ENCODE results near the gene DRD3. TPM values are rescaled to one million over a fixed set of nuclear protein-coding genes. Genes with fewer than 3 reads are reported as not detected.
A peak's percentile ranks its signal among the peaks of the same experiment; 100 is the strongest.

DRD3 gene
- total and polyA plus RNA-seq, 4 donors: not detected

- no peak for ATAC-seq (ENCODE audit: low FRiP score)
- 11 to 13% methylated on average over 2 of the region's 2 CpGs for WGBS, 2 donors
Observed at GRCh38 chr3:114168150-114168549, 10.7 kb downstream of the DRD3 start.

GRCh38 chr3:114157321-114157720, 21.5 kb downstream of the DRD3 start:
- Histone ChIP-seq H3K9me3 (ENCODE audit: control insufficient read depth, low read length) (no peaks in the 10 kb centered on the region), H3K4me3 (ENCODE audit: low read length in 2 of 2) (no peak overlapping the region), H3K27ac (ENCODE audit: low read depth in 1 of 2, low read length in 2 of 2) (no peak overlapping the region), H3K4me1 (ENCODE audit: control insufficient read depth in 1 of 2, insufficient read depth in 2 of 2, low read length in 2 of 2) (no peaks in the 10 kb centered on the region), H3K36me3 (ENCODE audit: control insufficient read depth in 1 of 2, insufficient read depth in 2 of 2, low read length in 1 of 2) (no peaks in the 10 kb centered on the region), H3K27me3 (ENCODE audit: control insufficient read depth in 1 of 2, insufficient read depth in 2 of 2, low read length in 1 of 2) (no peaks in the 10 kb centered on the region)
- DNase-seq (no peak), ATAC-seq (ENCODE audit: low FRiP score) (no peak)
- intact Hi-C loops (cut with DNase I): loop anchor here in 1 of 2 donors (10.0 kb wide), 1 partner anchor 323 kb away; the partner anchor contains the start of gene GRAMD1C
- 90 to 96% methylated on average over 1 of the region's 1 CpG for WGBS, 2 donors

More at GRCh38 chr3:114168150-114168549, 10.7 kb downstream of the DRD3 start:
- H3K27ac ChIP-seq (ENCODE audit: low read depth in 1 of 2, low read length in 2 of 2): no peak overlapping the region
- no peaks in the 10 kb centered on the region for H3K9me3 ChIP-seq (ENCODE audit: control insufficient read depth, low read length)
- DNase-seq: no peak
- H3K27me3 ChIP-seq (ENCODE audit: control insufficient read depth in 1 of 2, insufficient read depth in 2 of 2, low read length in 1 of 2): no peaks in the 10 kb centered on the region
- no peak overlapping the region for H3K4me3 ChIP-seq (ENCODE audit: low read length in 2 of 2)
- H3K36me3 ChIP-seq (ENCODE audit: control insufficient read depth in 1 of 2, insufficient read depth in 2 of 2, low read length in 1 of 2): no peaks in the 10 kb centered on the region
- H3K4me1 ChIP-seq (ENCODE audit: control insufficient read depth in 1 of 2, insufficient read depth in 2 of 2, low read length in 2 of 2): no peaks in the 10 kb centered on the region
- intact Hi-C loops (cut with DNase I): no loop called here

- no peaks in the 10 kb centered on the region for H3K36me3 ChIP-seq (ENCODE audit: control insufficient read depth in 1 of 2, insufficient read depth in 2 of 2, low read length in 1 of 2)
- H3K4me3 ChIP-seq (ENCODE audit: low read length in 2 of 2): no peak overlapping the region
- H3K9me3 ChIP-seq (ENCODE audit: control insufficient read depth, low read length): no peaks in the 10 kb centered on the region
- H3K27me3 ChIP-seq (ENCODE audit: control insufficient read depth in 1 of 2, insufficient read depth in 2 of 2, low read length in 1 of 2): no peaks in the 10 kb centered on the region
- 80 to 82% methylated on average over 9 of the region's 9 CpGs for WGBS, 2 donors
- DNase-seq (peak in 1 of 2 donors; percentile 50), ATAC-seq (ENCODE audit: low FRiP score) (no peak)
- intact Hi-C loops (cut with DNase I): loop anchor here in 1 of 2 donors (10.0 kb wide), 1 partner anchor 321 kb away; the partner anchor contains the start of gene GRAMD1C
- no peaks in the 10 kb centered on the region for H3K4me1 ChIP-seq (ENCODE audit: control insufficient read depth in 1 of 2, insufficient read depth in 2 of 2, low read length in 2 of 2)
- no peak overlapping the region for H3K27ac ChIP-seq (ENCODE audit: low read depth in 1 of 2, low read length in 2 of 2)
Observed at GRCh38 chr3:114155370-114155821, 23.5 kb downstream of the DRD3 start.

DNA sequence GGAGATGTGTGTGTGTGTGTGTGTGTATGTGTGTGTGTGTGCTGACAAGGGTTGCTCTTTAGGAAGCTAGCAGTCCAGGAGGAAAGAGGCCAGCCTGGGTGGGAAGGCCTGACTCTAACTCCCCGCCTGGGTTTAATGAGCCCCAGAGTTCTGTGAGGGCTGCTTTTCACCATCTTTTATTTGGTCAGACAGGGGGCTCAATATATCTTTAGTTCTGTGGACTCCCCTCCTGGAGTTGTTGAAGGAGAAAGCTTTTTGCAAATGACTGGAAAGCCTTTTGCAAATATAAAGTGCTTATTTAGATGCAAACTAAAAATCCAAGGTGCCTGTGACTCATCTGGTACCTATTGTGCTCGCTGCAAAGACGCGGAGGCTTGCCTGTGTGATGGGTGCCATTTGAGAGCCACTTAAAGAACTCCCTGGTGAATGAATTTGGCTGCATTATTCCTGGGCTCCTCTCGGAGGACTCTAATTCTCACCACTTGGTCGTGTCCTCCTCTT, 24.5 kb downstream of the DRD3 start:
- no peak for ATAC-seq (ENCODE audit: low FRiP score)
- Histone ChIP-seq H3K9me3 (ENCODE audit: control insufficient read depth, low read length) (no peaks in the 10 kb centered on the region), H3K36me3 (ENCODE audit: control insufficient read depth in 1 of 2, insufficient read depth in 2 of 2, low read length in 1 of 2) (no peaks in the 10 kb centered on the region), H3K4me3 (ENCODE audit: low read length in 2 of 2) (no peak overlapping the region), H3K27me3 (ENCODE audit: control insufficient read depth in 1 of 2, insufficient read depth in 2 of 2, low read length in 1 of 2) (no peaks in the 10 kb centered on the region), H3K4me1 (ENCODE audit: control insufficient read depth in 1 of 2, insufficient read depth in 2 of 2, low read length in 2 of 2) (no peaks in the 10 kb centered on the region), H3K27ac (ENCODE audit: low read depth in 1 of 2, low read length in 2 of 2) (no peak overlapping the region)
- 61 to 66% methylated on average over 6 of the region's 6 CpGs for WGBS, 2 donors
- intact Hi-C loops (cut with DNase I): loop anchor here in 1 of 2 donors (10.0 kb wide), 1 partner anchor 320 kb away; the partner anchor contains the start of gene GRAMD1C
- DNase-seq: no peak

DNA sequence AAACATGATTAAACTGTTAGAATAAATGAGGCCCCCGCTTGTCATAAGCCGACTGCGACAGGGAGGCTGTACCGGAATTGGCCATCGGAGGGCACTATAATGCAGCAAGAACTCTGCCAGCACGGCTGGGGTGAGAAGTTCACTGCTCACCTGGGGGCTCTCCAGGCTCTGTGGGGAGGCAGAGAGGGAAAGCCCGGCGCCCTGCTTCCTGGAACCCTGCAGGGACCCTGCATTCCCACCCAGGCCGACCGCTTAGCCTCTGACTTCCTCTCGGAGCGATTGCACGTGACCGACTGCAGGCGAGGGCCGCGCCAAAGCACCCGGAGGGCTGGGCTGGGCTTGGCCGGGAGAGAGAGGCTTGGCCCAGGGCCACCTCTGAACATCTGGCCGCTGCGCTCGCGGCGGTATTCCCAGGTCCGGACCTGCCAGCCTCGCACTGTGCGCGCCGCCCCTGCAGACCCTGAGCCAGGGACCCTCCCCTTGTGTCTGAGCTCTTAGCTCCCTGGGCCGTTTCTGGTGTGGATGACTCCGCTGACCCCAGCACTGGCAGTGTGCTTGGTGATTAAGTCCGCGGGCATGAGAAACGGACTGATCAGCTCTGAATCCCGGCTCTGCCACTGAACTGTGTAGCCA, 26.2 kb downstream of the DRD3 start:
- H3K27me3 ChIP-seq (ENCODE audit: control insufficient read depth in 1 of 2, insufficient read depth in 2 of 2, low read length in 1 of 2): no peaks in the 10 kb centered on the region
- no peaks in the 10 kb centered on the region for H3K36me3 ChIP-seq (ENCODE audit: control insufficient read depth in 1 of 2, insufficient read depth in 2 of 2, low read length in 1 of 2)
- H3K4me1 ChIP-seq (ENCODE audit: control insufficient read depth in 1 of 2, insufficient read depth in 2 of 2, low read length in 2 of 2): peaks cover 0 to 3% of the 10 kb centered on the region in 2 donors
- no peaks in the 10 kb centered on the region for H3K9me3 ChIP-seq (ENCODE audit: control insufficient read depth, low read length)
- H3K27ac ChIP-seq (ENCODE audit: low read depth in 1 of 2, low read length in 2 of 2): no peak overlapping the region
- 0 to 1% methylated on average over 35 of the region's 35 CpGs for WGBS, 2 donors
- ATAC-seq (ENCODE audit: low FRiP score) (peak; percentile 91), DNase-seq (peak; percentile 87 to 91)
- H3K4me3 ChIP-seq (ENCODE audit: low read length in 2 of 2): peak overlapping the region; percentile 14 to 34
- intact Hi-C loops (cut with DNase I): loop anchor here in 1 of 2 donors (2.0 to 10.0 kb wide), 2 partner anchors 96 to 318 kb away; partner anchors contain the start of genes CCDC191, GRAMD1C and QTRT2

- intact Hi-C loops (cut with DNase I): loop anchor here in 1 of 2 donors (10.0 kb wide), 1 partner anchor 316 kb away; the partner anchor contains the start of gene GRAMD1C
- Histone ChIP-seq H3K4me3 (ENCODE audit: low read length in 2 of 2) (no peak overlapping the region), H3K27ac (ENCODE audit: low read depth in 1 of 2, low read length in 2 of 2) (no peak overlapping the region), H3K36me3 (ENCODE audit: control insufficient read depth in 1 of 2, insufficient read depth in 2 of 2, low read length in 1 of 2) (no peaks in the 10 kb centered on the region), H3K4me1 (ENCODE audit: control insufficient read depth in 1 of 2, insufficient read depth in 2 of 2, low read length in 2 of 2) (peaks cover 0 to 3% of the 10 kb centered on the region in 2 donors), H3K9me3 (ENCODE audit: control insufficient read depth, low read length) (no peaks in the 10 kb centered on the region), H3K27me3 (ENCODE audit: control insufficient read depth in 1 of 2, insufficient read depth in 2 of 2, low read length in 1 of 2) (no peaks in the 10 kb centered on the region)
- WGBS, 2 donors: 95% methylated on average over 3 of the region's 3 CpGs
- no peak for ATAC-seq (ENCODE audit: low FRiP score)
- DNase-seq: no peak
Observed at GRCh38 chr3:114151091-114151490, 27.8 kb downstream of the DRD3 start.

DNA sequence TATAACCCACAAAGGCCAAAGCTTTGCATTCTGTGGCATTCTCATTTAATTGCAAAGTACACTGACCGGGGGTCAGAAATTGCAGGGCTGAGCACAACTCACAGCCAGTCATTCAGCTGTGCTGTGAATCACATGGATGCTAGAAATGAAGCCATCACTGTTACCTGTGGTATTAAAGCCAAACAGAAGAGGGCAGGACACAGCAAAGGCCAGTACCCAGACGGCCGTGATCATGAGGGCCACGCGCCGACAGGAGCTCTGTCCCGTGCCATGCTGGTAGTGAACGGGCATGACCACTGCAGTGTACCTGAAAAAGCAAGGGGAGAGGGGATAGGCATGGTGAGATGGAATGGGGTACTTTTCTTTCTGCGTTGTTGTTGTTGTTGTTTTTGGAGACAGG, 31.6 kb downstream of the DRD3 start:
- Histone ChIP-seq H3K4me3 (ENCODE audit: low read length in 2 of 2) (no peak overlapping the region), H3K4me1 (ENCODE audit: control insufficient read depth in 1 of 2, insufficient read depth in 2 of 2, low read length in 2 of 2) (peaks cover 3% of the 10 kb centered on the region in 2 donors), H3K9me3 (ENCODE audit: control insufficient read depth, low read length) (no peaks in the 10 kb centered on the region), H3K36me3 (ENCODE audit: control insufficient read depth in 1 of 2, insufficient read depth in 2 of 2, low read length in 1 of 2) (no peaks in the 10 kb centered on the region), H3K27me3 (ENCODE audit: control insufficient read depth in 1 of 2, insufficient read depth in 2 of 2, low read length in 1 of 2) (no peaks in the 10 kb centered on the region), H3K27ac (ENCODE audit: low read depth in 1 of 2, low read length in 2 of 2) (no peak overlapping the region)
- ATAC-seq (ENCODE audit: low FRiP score): no peak
- intact Hi-C loops (cut with DNase I): loop anchor here in 1 of 2 donors (5.0 kb wide), 2 partner anchors 65 to 400 kb away; partner anchors contain the start of genes ATP6V1A and NAA50
- WGBS, 2 donors: 92 to 94% methylated on average over 9 of the region's 9 CpGs
- no peak for DNase-seq

DNA sequence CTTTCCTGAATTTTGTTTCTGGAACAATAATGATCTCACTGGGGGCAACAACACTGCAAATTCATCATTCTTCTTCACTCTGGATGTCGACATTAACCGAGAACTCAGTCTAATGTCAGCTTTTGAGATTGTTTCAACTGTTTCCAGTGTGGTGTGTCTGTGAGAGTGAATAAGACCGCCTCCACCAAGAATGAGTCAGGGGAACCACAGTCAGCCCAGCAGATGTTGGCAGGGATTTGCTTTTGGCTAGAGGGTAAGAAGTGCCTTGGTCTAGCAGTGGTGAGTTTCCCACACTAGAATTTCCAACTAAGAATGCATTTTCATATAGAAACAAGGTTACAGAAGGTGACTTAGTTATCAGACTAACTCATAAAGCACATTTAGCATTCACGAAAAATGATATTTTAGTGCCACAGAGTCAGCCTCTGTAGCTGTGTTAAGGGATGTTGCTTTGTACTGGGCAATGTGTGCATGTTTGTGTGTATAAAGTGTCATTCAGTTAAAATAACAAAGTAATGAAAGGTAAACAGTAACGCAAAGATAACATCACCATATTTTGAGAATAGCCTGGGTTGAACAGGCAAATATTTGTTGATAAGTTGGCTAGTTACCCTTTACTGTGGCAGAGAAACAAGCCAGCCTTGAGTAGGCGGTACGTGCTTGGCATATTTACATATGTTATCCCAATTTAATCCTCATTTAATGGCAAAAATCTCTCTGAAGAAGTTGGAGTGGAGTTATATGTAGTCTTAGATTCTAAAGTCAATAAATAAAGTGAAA, 33.8 kb downstream of the DRD3 start:
- Histone ChIP-seq H3K4me1 (ENCODE audit: control insufficient read depth in 1 of 2, insufficient read depth in 2 of 2, low read length in 2 of 2) (peaks cover 3% of the 10 kb centered on the region in 2 donors), H3K27ac (ENCODE audit: low read depth in 1 of 2, low read length in 2 of 2) (no peak overlapping the region), H3K4me3 (ENCODE audit: low read length in 2 of 2) (no peak overlapping the region), H3K9me3 (ENCODE audit: control insufficient read depth, low read length) (no peaks in the 10 kb centered on the region), H3K36me3 (ENCODE audit: control insufficient read depth in 1 of 2, insufficient read depth in 2 of 2, low read length in 1 of 2) (no peaks in the 10 kb centered on the region), H3K27me3 (ENCODE audit: control insufficient read depth in 1 of 2, insufficient read depth in 2 of 2, low read length in 1 of 2) (no peaks in the 10 kb centered on the region)
- WGBS, 2 donors: 12 to 14% methylated on average over 7 of the region's 7 CpGs
- intact Hi-C loops (cut with DNase I): loop anchor here in 1 of 2 donors (5.0 kb wide), 2 partner anchors 63 to 398 kb away; partner anchors contain the start of genes ATP6V1A and NAA50
- peak in 1 of 2 donors; percentile 71 for DNase-seq
- ATAC-seq (ENCODE audit: low FRiP score): peak; percentile 84
